Gastrocnemius medialis (tissue), 4 donors: ENCODE measurements around the gene TMSB4X. TPM values are rescaled to one million over a fixed set of nuclear protein-coding genes. Genes with fewer than 3 reads are reported as not detected.

Experiments
- ATAC-seq, 2 donors: fragments of 150-250 bp; one replicate each; pipeline ENCODE4 v1.9.1; 2016
- DNase-seq, 2 donors: peaks; one replicate each; pipeline ENCODE4 v3.0.0-alpha.2; 2019
- H3K27ac ChIP-seq, 4 donors: fragments of 200-600 bp; sonication (generic); 1 replicate in 1 of 4; 2 replicates in 3 of 4; pipeline ENCODE4 v1.5.1; 2016 to 2018; ENCODE audit warnings: mild to moderate bottlenecking in 2 of 4, moderate library complexity in 1 of 4
- H3K27me3 ChIP-seq, 3 donors: fragments of 200-600 bp; sonication (generic) in 2 of 3; 1 replicate in 1 of 3; 2 replicates in 2 of 3; pipeline versions ENCODE4 v1.5.1 to v1.6.0; 2016 to 2019; ENCODE audit warnings: mild to moderate bottlenecking in 1 of 3, moderate library complexity in 1 of 3
- H3K36me3 ChIP-seq, 2 donors: fragments of 200-600 bp; sonication (generic) in 1 of 2; one replicate each; pipeline ENCODE4 v1.5.1; 2017 to 2018
- H3K4me1 ChIP-seq, 2 donors: fragments of 200-600 bp; sonication (generic) in 1 of 2; one replicate each; pipeline ENCODE4 v1.5.1; 2016 to 2017; ENCODE audit warnings: mild to moderate bottlenecking in 2 of 2
- H3K4me3 ChIP-seq, 4 donors: fragments of 200-600 bp; sonication (generic) in 3 of 4; 1 replicate in 1 of 4; 2 replicates in 3 of 4; pipeline ENCODE4 v1.5.1; 2016 to 2019; ENCODE audit warnings: mild to moderate bottlenecking in 2 of 4
- H3K9me3 ChIP-seq, 3 donors: fragments of 200-600 bp; sonication (generic) in 2 of 3; 1 replicate in 1 of 3; 2 replicates in 2 of 3; pipeline ENCODE4 v1.5.1; 2016 to 2019
- POLR2A ChIP-seq, 2 donors: fragments of 450-650 bp; IDR thresholded peaks; one replicate each; pipeline ENCODE4 v1.6.1; 2017; ENCODE audit warnings: antibody characterized with exemption in 2 of 2, mild to moderate bottlenecking in 2 of 2, moderate library complexity in 2 of 2
- in situ Hi-C, 4 donors: fragments of 200-750 bp; cut with MboI; loops; one replicate each; pipeline versions ENCODE4 v1.15.0 to v1.8.0; 2017; ENCODE audit warnings: low sequenced_read_pairs in 4 of 4
- intact Hi-C: fragments of 100-400 bp; cut with DNase I; formaldehyde crosslinking; loops from one replicate; pipeline ENCODE4 v1.15.1; 2023; ENCODE audit warnings: low total_unique reads
- total RNA-seq, 4 donors: library from RNA; depleted of rRNA; stranded (reverse); fragments of >200 nt; gene quantifications; one replicate each; pipeline versions ENCODE4 v1.1.0 to v1.2.3, GENCODE V29; 2016
- TF ChIP-seq, protein P1 (sequence below), 5 experiments: fragments of 450-650 bp in 3 of 5; fragments of 200-600 bp in 2 of 5; sonication (generic) in 2 of 5; IDR thresholded peaks in 4 of 5; conservative IDR thresholded peaks in 1 of 5; 1 replicate in 4 of 5; 2 replicates in 1 of 5; pipeline ENCODE4 v1.5.1; 2016 to 2019; ENCODE audit warnings: antibody characterized with exemption in 5 of 5, mild to moderate bottlenecking in 3 of 5, moderate library complexity in 3 of 5

Gene TMSB4X
- total RNA-seq, 4 donors from 2014 or later = 492 to 653 (median 526) TPM

DNA sequence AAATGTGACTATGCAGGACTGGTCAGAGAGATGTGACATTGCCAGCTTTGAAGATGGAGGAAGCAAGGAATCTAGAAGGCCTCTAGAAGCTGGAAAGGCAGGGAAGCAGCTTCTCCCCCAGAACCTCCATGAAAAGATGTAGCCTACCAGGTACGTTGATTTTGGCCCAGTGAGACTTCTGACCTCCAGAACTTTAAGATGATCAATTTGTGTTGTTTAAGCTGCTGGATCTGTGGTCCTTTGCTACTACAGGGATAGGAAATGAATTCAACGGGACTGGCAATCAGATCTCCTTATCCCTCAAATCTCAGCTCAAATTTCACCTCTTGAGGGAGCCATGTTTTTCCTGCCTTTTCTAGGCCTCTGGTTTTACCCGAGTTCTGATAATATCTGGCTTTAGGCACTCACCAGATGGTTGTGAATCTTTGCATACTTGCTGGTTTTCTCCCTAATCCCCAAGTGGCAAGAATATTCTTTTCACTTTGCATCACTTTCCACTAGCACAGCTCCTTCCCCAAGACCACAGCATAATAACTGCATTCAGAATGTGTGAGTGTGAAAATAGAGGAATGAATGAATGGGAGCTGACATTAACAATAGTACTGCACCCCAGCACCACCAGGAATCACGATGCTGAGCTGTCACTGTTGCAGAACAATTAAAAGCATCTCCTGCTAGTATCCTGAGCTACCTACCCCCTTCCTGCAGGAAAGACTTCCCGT, 25.5 kb upstream of the TMSB4X start:
- no peaks in the 10 kb centered on the region for H3K27me3 ChIP-seq
- DNase-seq (no peak), ATAC-seq (no peak)
- H3K4me3 ChIP-seq = no peak overlapping the region
- TF ChIP-seq POLR2A (IDR thresholded peaks at IDR 0.05) = no peak
- TF ChIP-seq, protein P1, sequence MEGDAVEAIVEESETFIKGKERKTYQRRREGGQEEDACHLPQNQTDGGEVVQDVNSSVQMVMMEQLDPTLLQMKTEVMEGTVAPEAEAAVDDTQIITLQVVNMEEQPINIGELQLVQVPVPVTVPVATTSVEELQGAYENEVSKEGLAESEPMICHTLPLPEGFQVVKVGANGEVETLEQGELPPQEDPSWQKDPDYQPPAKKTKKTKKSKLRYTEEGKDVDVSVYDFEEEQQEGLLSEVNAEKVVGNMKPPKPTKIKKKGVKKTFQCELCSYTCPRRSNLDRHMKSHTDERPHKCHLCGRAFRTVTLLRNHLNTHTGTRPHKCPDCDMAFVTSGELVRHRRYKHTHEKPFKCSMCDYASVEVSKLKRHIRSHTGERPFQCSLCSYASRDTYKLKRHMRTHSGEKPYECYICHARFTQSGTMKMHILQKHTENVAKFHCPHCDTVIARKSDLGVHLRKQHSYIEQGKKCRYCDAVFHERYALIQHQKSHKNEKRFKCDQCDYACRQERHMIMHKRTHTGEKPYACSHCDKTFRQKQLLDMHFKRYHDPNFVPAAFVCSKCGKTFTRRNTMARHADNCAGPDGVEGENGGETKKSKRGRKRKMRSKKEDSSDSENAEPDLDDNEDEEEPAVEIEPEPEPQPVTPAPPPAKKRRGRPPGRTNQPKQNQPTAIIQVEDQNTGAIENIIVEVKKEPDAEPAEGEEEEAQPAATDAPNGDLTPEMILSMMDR (IDR thresholded peaks at IDR 0.05 in 4 of 5, conservative IDR thresholded peaks at IDR 0.05 in 1 of 5) = no peak
- no peaks in the 10 kb centered on the region for H3K9me3 ChIP-seq
- intact Hi-C loops = loop anchor here (5.0 kb wide), 1 partner anchor 523 kb away; no protein-coding TSS in a partner anchor
- in situ Hi-C loops = no loop called here
- H3K27ac ChIP-seq = peak overlapping the region in 3 of 4 donors; percentile 52 to 66 (median 62)
- H3K36me3 ChIP-seq = no peaks in the 10 kb centered on the region
- peaks cover 0 to 3% of the 10 kb centered on the region in 2 donors for H3K4me1 ChIP-seq

DNA sequence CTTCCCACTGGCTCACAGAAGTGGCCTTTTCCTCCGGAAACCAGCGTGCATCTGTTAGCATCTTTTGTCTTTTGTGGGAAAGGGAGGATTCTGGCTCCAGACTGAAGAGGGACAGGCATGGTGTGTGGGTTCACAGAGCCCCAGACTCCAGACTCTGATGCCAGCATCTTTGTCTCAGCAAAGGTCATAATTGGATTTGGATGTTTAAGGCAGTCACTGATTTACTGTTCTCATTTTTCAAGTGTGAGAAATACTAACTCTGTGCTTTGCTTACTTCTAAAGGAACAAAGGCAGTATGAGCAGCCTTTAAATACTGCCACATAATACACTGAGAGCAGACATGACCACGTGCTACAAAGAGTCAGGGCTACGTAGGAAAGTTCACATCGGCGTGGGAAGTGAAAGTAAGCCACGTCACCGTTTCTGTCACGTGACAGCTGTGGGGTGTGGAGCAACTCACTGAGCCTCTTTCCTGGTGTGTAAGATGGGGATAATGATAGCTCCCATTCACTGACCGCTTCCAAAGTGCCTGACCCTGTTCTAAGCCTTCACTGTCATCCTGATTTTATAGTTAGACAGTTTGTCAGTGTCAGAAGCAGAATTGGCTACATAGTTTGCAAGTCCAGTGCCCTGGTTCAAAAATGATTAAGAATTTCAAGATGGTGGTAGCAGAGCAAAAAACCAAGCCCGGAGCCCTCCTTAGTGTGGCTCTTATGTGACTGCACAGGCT, 24.8 kb upstream of the TMSB4X start:
- Histone ChIP-seq H3K4me3 (peak overlapping the region in 1 of 4 donors; percentile 17), H3K4me1 (peaks cover 0 to 3% of the 10 kb centered on the region in 2 donors), H3K9me3 (no peaks in the 10 kb centered on the region), H3K27ac (peak overlapping the region; percentile 41 to 66 (median 57)), H3K36me3 (no peaks in the 10 kb centered on the region), H3K27me3 (no peaks in the 10 kb centered on the region)
- in situ Hi-C loops = loop anchor here (10.0 to 25.0 kb wide), 2 partner anchors 535 to 537 kb away; no protein-coding TSS in a partner anchor
- DNase-seq (peak; percentile 52 to 64), ATAC-seq (peak; percentile 84 to 93)
- intact Hi-C loops = loop anchor here (5.0 to 10.0 kb wide), 2 partner anchors 522 to 705 kb away; partner anchors contain the start of gene TCEANC
- TF ChIP-seq POLR2A (IDR thresholded peaks at IDR 0.05) = no peak
- TF ChIP-seq, protein P1 (IDR thresholded peaks at IDR 0.05 in 4 of 5, conservative IDR thresholded peaks at IDR 0.05 in 1 of 5) = no peak

DNA sequence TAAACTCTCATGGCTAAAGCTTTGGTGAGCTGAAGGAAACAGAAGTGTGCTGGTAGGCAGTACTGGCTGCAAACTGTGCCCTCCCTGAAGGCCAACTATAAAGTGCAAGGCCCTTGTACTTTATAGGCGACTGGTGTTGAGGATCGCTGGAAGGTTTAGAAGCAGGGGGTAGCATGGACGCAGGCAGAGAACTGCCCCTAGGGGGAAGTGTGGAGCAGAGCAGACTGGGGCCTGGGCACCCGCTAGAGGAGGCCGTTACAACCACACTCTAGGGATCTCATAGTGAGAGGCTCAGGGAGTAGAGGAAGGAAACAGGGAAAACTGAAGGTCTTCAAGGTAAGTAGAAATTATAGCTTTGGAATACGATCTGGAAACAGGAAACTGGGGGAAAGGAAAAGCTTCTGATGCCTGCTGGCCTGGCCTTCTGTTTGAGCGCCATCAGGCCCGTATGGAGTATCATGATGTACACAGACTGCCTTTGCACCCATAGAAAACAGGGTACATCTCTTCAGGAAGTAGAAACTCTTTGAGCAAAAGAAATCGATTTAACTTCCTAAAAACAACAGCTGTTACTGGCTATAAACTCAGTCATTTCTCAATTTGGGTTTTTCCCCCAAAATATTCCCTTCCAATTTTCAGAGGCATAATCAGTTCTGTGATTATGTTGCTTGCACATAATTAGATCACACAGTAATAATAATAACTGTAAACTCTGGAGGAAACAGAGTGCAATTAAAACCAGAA, 23.9 kb upstream of the TMSB4X start:
- no peaks in the 10 kb centered on the region for H3K36me3 ChIP-seq
- peak overlapping the region; percentile 41 to 66 (median 57) for H3K27ac ChIP-seq
- intact Hi-C loops = loop anchor here (10.0 kb wide), 1 partner anchor 704 kb away; the partner anchor contains the start of gene TCEANC
- no peak overlapping the region for H3K4me3 ChIP-seq
- H3K4me1 ChIP-seq = peaks cover 0 to 3% of the 10 kb centered on the region in 2 donors
- no peak for ATAC-seq
- in situ Hi-C loops = loop anchor here (10.0 to 25.0 kb wide), 2 partner anchors 534 to 536 kb away; no protein-coding TSS in a partner anchor
- no peaks in the 10 kb centered on the region for H3K27me3 ChIP-seq
- no peak for DNase-seq
- H3K9me3 ChIP-seq = no peaks in the 10 kb centered on the region
- TF ChIP-seq POLR2A (IDR thresholded peaks at IDR 0.05) = no peak
- TF ChIP-seq, protein P1 (IDR thresholded peaks at IDR 0.05 in 4 of 5, conservative IDR thresholded peaks at IDR 0.05 in 1 of 5) = peak in 1 of 5 experiments; percentile 36

DNA sequence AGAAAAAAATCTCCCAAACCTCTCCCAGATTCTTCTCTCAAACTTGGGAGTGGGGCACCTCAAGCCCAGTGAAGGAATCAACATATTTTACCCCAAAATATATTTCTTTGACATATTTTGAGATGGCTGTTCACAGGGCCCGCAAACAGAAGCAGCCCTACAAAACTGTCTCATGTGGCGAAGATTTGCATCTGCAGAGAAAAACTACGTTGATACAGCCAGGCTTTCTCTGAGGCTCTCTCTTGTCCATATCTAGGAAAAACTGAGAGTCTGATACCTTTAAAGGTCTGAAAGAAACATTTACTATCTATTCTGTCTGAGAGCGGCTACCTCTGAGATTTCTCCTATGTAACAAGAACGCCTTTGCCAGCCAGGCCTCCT, 23.3 kb upstream of the TMSB4X start:
- Histone ChIP-seq H3K27ac (no peak overlapping the region), H3K9me3 (no peaks in the 10 kb centered on the region), H3K4me3 (no peak overlapping the region), H3K27me3 (no peaks in the 10 kb centered on the region), H3K36me3 (no peaks in the 10 kb centered on the region), H3K4me1 (peaks cover 0 to 3% of the 10 kb centered on the region in 2 donors)
- in situ Hi-C loops = loop anchor here (10.0 to 25.0 kb wide), 2 partner anchors 533 to 536 kb away; no protein-coding TSS in a partner anchor
- DNase-seq (no peak), ATAC-seq (no peak)
- TF ChIP-seq, protein P1 (IDR thresholded peaks at IDR 0.05 in 4 of 5, conservative IDR thresholded peaks at IDR 0.05 in 1 of 5) = no peak
- TF ChIP-seq POLR2A (IDR thresholded peaks at IDR 0.05) = no peak
- intact Hi-C loops = loop anchor here (10.0 kb wide), 1 partner anchor 703 kb away; the partner anchor contains the start of gene TCEANC
